ENCODE results near the gene MGAT3.

MGAT3 gene

DNA sequence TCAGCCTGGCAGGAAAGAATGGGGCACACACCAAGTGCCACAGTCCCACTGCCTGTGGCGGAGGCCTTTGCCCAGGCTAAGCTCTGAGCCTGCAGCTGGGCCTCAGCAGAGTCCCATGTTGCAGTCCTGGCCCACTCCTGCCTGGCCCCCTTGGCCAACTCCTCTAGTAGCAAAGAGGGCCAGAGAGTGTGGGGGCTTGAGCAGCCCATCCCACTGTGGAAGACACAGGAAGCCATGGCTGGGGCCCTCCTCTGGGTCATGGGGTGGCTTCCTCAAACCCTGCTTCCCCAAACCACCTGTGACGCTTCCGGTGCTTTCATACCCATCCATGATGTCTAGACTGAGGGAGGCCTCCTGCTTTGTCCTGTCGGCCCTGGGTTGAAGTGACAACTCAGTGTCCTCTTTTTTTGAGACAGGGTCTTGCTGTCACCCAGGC is 69.9 kb downstream of the MGAT3 start:
- DNase-seq (ENCODE audit: low read depth in 2 of 3, low spot score in 2 of 3), result no peak

DNA sequence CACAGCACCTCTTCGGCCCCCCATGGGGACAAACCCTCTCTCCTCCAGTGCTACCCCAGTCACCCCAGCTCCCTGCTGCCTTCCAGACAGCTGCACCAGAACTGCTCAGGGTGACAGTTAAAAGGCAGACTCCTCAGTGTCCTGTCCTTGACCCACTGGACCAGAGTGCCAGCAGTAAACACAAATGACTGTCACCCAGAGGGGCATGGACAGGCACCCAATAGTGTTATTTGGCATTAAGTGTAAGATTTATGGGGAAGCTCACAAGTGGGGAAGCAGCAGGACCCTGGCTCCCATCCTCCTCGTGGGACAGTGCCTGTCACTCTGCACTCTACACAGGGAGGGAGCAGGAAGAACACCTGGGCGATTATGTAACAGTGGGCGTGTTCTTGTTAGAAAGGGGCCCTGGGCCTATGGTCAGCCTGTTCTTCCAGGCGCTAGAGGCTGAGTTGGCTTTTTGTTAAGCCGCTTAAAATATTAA is 70.7 kb downstream of the MGAT3 start:
- no peak for DNase-seq (ENCODE audit: low read depth in 2 of 3, low spot score in 2 of 3)

DNA sequence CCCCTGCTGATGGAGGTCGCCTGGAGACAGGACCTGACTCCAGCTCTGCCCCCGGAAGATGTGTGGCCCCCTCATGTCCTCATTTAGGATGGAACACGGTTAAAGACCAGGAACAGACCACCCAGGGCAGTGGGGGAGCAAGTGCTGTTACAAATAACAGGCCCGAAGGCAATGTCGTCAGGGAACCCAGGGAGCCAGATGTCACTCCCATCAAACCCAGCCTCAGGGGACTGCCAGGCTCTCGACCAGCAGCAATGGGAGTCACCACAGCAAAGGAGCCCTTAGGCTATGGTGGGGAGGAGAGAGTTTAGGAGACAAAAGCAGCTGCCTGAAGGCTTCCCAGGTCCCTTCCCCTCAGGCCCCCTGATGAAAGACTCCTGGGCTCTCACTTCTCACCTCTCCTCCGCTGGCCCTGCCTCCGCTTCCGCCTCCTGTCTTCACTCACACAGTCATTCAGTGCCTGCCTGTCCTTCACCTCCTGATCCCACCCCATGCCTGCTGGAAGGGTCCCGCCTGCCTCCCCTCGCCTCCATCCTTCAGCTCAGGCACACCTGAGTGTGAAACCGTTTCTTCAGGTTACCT is 71.4 kb downstream of the MGAT3 start:
- no peak for DNase-seq (ENCODE audit: low read depth in 2 of 3, low spot score in 2 of 3)

DNA sequence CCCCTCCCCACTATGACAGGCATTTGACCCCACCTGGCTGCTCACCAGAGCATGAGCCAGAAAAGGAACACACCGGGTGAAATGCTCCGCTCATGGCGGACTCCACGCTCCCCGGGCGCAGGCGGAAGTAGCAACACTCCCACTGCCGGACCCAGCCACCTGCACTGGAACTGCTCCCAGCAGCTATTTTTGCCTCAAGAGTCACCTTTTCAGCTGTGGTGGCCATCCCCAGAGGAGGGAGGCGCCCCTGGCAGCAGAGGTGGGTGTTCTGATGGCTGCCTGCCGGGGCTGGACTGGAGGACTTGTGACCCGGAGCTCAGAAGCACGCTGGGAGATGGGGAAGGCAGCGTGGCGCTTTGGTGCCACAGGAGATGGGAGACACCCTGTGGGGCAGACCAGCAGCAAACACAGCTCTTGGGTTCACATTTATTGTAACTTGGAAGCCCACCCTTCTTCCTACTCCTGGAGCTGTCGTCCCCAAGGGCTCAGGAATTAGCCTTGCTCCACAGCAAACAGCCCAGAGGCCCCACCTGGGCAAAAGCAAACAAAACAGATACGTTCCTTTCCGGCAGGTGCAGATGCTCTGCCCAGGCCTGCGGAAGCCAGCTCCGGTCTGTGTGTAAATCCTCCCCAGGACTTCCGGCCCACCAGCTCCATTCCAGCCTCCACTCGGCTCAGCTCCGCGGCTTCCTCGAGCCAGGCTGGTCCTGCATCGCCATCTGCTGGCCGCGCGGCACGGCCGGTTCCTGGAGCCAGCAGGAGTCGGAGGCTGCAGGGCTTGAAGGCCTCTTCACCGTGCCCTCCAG is 72.1 kb downstream of the MGAT3 start:
- DNase-seq (ENCODE audit: low read depth in 2 of 3, low spot score in 2 of 3), result peak; percentile 76 to 81 (median 76)

DNA sequence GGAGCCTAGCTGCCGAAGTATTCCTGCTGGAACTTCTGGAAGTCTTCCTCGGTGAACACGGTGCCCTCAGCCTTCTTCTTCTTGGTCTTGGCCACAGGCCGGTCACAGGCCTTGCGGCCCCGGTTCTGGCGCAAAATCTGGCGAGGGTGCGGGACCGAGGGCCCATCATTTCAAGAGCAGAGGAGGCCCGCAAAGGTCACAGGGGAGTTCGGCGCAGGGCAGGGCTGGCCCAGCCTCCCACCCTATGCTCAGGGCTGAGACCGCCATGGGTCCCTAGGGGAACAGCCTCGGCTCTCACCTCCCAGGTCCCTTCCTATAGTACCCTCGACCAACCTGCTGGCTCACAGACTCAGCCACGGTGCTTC is 72.7 kb downstream of the MGAT3 start:
- DNase-seq (ENCODE audit: low read depth in 2 of 3, low spot score in 2 of 3), result no peak

DNA sequence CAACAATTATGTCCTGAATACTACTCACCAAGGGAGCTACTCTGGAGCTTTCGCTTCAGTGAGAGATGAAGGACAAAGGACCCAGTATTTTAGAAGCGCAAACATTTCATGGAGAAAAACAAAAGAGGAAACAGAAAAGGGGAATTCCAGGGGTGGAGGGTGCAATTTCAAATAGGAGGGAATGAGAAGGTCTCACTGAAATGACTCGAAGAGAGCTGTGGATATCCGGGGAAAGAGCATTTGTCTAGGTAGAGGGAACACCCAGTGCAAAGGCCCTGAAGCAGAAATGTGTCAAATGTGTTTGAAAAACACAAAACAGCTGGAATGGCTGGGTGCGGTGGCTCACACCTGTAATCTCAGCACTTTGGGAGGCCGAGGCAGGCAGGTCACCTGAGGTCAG is 73.3 kb downstream of the MGAT3 start:
- no peak for DNase-seq (ENCODE audit: low read depth in 2 of 3, low spot score in 2 of 3)

DNA sequence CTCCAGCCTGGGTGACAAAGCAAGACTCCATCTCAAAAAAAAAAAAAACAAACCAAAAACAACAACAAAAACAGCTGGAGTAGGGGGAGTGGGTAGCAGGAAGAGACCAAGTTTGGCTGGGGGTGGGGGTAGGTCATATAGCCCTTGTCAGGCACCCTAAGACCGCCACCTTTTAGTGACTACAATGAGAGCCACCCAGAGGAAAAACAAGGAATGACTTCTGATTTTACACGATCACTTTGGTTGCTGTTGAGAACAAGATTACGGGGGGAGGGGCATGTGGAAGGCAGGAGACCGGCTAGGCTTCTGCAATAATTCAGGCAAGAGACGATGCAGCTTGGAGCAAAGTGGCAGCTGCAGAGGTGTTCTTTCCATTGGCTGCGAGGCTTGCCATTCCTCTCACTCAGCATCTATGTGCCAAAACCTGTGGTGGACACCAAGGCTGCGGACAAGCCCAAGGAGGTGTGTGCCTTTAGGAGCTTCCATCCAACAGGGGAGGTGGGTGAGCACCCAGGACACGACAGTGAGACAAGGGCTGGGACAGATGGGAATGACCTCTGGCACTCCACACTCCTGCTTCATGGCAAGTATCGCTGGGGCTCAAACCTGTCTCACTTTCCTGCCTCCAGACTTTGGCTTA is 74.0 kb downstream of the MGAT3 start:
- DNase-seq (ENCODE audit: low read depth in 2 of 3, low spot score in 2 of 3), result no peak

DNA sequence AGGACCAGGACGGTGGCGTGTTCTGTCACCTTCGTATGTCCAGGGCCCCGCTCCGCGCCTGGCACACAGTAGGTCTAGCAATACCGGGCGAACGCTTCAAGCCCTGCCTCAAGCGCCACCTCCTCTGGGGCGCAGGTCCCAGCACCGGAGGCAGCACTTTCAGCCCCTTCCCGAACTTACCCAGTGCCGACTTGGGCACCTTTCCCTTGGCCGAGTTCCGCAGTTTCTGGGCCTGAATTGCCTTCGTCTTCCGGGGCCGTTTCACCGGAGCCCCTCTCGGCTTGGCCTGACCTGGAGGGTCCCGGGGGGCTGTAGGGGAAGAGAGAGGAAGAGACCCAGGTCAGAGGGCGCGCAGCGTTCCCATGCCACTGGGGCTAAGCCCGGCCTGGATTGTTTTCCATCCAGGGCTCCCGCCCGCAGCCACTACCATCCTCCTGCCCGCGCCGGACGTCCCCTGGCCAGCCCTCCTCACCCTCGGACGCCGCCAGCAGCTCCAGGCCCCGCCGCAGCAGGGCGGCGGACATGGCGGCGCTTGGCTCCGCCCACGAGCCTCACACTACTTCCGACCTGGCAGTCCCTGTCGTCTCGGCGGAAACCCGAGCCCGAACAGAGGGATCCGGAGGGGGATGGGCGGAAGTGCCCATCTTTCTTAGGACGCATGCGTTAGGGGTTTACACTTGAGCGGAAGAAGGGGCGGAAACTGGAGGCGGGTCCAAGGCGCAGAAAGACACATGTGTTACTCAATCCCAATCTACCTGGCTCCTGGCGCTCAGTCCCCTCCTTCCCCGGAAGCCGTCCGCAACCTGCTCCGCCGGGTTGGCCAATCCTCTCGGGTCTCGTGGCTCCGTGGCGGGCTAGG is 75.6 kb downstream of the MGAT3 start, which contains the start of gene RPS19BP1:
Gene RPS19BP1 (minus strand): TSS at position 534 of the 859 bp plus-strand sequence. CDS start 10 bp downstream, at position 524.
- DNase-seq (ENCODE audit: low read depth in 2 of 3, low spot score in 2 of 3), result peak; percentile 92 to 97 (median 96)

DNA sequence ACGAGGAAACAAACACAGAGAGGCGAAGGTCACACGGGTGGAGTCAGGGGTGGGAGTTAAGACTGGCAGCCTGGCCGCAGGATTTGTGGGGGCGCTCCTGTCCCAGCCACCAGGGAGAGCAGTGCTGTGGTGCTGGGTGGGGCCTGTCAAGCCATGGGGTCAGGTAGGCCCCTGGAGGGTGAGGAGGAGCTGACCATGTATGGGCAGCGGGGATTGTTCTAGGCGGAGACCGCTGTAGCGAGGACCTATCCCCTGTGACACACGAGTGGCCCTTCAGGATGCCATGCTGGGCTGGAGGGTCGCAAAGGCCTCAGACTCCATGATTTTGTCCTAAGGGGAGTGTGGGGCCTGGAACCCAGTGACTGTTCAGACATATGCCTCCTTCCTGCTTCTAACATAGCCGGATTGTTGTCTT is 77.3 kb downstream of the MGAT3 start:
- no peak for DNase-seq (ENCODE audit: low read depth in 2 of 3, low spot score in 2 of 3)

DNA sequence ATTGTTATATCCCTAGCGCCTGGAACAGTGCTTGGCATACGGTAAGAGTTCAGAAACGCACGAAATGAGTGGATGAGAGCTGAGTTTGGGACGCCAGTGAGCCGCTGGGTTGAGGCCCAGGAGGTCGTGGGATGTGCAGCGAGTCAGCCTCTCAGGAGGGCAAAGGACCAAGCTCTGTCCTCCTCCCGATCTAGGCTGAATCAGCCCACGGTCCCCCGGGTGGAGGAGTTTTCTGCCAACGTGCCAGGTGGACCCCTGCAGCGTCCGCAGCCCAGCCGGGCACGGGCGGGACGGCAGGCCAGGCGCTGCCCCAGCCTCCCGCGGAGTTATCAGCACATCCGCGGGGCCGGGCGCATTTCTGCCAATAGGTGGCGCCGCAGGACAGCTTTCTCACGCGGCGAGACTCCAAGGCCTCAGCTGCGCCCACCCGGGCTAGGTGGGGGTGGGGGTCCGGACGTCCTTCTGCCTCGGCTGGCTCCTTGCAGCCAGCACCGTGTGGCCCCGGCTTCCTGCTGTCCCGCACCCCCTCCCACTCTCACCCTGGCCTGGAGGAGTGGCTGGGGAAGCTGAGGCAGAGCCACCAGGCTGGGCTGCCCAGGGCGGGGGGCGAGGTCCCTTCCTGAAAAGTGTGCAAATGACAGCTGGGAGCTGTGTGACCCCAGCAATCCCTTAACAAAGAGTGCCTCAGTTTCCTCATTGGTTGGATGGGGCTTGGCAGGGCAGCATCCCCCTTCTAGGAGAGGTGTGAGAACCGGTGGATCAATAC is 78.0 kb downstream of the MGAT3 start:
- peak; percentile 54 to 91 (median 82) for DNase-seq (ENCODE audit: low read depth in 2 of 3, low spot score in 2 of 3)

DNA sequence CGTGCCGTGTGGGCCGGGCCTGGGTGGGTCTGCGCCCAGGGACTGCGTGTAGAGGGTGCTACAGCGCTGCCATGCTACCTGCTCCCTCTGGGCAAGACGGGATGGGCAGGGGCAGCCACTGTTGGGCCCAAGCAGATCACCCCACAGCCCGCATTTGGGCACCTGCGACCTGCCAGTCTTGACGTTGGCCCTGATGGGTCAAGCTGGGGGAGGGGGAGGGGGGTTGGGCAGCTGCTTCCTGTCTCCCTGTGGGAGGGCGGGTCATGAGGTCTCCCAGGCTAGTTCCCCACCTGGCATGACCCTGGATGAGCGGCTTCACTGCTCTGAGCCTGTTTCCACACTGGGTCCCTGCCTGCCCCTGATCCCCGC is 78.5 kb downstream of the MGAT3 start:
- no peak for DNase-seq (ENCODE audit: low read depth in 2 of 3, low spot score in 2 of 3)

DNA sequence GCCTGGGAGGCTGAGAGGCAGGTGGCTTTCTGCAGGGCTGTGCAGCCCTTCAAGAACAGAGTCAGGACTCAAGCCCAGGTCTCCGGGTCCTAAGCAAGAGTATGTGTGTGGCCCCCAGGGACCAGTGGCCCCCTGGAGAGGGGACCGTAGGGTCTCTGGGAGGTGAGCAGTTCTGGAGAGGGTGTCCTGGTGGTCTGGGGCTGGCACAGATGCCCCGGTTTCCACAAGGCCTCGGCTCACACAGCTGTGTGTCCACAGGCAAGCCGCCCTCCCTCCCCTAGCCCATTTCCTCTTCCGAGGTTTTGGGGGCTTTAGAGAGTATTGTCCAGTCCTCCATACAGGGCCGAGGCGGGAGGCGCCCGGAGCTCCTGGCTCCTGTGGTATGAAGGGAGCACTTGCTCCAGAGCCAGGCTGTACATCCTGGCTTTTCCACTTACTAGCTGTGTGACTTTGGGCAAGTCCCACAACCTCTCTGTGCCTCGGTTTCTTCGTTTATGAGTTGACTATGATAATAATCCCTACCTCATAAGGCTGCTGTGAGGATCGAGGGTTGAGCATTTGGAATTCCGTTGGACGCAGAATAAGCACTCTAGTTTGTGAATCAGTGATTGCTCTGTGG is 79.1 kb downstream of the MGAT3 start:
- no peak for DNase-seq (ENCODE audit: low read depth in 2 of 3, low spot score in 2 of 3)

DNA sequence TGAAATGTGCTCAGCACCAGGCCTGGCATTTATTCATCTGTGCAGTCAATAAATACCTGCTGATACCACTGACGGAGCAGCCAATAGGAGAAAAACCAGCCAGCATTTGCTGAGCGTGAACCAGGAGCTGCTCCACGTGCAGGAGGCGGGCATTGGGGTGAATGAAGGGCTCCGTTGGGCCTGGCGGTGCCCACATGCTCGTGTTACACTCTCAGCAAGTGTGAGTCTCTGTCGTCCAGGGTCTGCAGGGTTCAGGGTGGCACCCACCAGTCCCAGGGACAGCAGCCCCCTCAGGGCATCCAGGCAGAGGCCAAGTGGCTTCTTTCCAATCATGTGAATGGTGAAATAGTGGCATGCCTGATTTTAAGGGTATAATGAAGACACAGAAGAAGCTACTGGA is 79.9 kb downstream of the MGAT3 start:
- DNase-seq (ENCODE audit: low read depth in 2 of 3, low spot score in 2 of 3), result no peak

DNA sequence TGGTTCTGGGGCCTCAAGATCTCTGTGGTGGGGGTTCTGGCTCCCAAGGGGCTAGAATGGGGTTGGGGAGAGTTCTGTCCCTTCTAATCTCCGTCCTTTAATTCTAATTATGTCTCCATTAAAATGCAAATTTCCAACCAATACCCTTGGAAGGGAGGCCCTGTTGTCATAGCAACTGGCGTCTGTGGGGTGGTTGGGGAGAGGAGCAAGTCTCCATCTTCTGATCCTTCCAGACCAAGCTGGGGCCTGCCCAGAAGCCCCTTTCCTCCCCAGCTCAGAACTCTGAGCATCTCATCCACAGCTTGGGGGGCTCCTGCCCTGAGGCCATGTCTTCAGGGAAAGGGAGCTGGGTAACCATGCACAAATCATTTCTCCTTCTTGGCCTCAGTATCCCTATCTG is 81.2 kb downstream of the MGAT3 start:
- no peak for DNase-seq (ENCODE audit: low read depth in 2 of 3, low spot score in 2 of 3)
